GM18526 (cell line): Measurements from ENCODE around the gene REM2.

Experiments
- POLR2A ChIP-seq: IDR thresholded peaks from 3 replicates; pipeline ENCODE4 v1.6.1; 2011; ENCODE audit not compliant: insufficient read length; ENCODE audit errors: extremely low read depth

REM2 gene

GRCh38 chr14:22900081-22900799 is 17.2 kb downstream of the REM2 start:
- no peak for TF ChIP-seq POLR2A

GRCh38 chr14:22901799-22902198 is 18.8 kb downstream of the REM2 start:
- TF ChIP-seq POLR2A, result no peak

- no peak for TF ChIP-seq POLR2A
Measured at GRCh38 chr14:22903742-22904087, 20.7 kb downstream of the REM2 start.

GRCh38 chr14:22905627-22906026 is 22.6 kb downstream of the REM2 start:
- TF ChIP-seq POLR2A, result no peak

- no peak for TF ChIP-seq POLR2A
Measured at GRCh38 chr14:22906073-22906472, 23.1 kb downstream of the REM2 start.

GRCh38 chr14:22907429-22907828 is 24.4 kb downstream of the REM2 start:
- no peak for TF ChIP-seq POLR2A

- no peak for TF ChIP-seq POLR2A
Measured at GRCh38 chr14:22908601-22909000, 25.6 kb downstream of the REM2 start.

GRCh38 chr14:22910916-22911315 is 27.9 kb downstream of the REM2 start:
- TF ChIP-seq POLR2A, result no peak

- no peak for TF ChIP-seq POLR2A
Measured at GRCh38 chr14:22915886-22916521, 33.0 kb downstream of the REM2 start.

- peak; percentile 59 for TF ChIP-seq POLR2A
Measured at GRCh38 chr14:22918804-22919600, 36.0 kb downstream of the REM2 start, which contains the start of gene RBM23. TSS of gene RBM23 (minus strand) at chr14:22919149.

GRCh38 chr14:22919601-22919921 is 36.5 kb downstream of the REM2 start:
- no peak for TF ChIP-seq POLR2A

- TF ChIP-seq POLR2A, result no peak
Measured at GRCh38 chr14:22920697-22921096, 37.7 kb downstream of the REM2 start.

GRCh38 chr14:22922294-22922693 is 39.3 kb downstream of the REM2 start:
- TF ChIP-seq POLR2A, result no peak

GRCh38 chr14:22923746-22924145 is 40.7 kb downstream of the REM2 start:
- TF ChIP-seq POLR2A, result no peak

GRCh38 chr14:22925513-22925912 is 42.5 kb downstream of the REM2 start:
- TF ChIP-seq POLR2A, result no peak

GRCh38 chr14:22926316-22926715 is 43.3 kb downstream of the REM2 start:
- TF ChIP-seq POLR2A, result no peak
